SKM-1 treated with dmso at 0.1 percent for 144 hours (cell line): ENCODE results near the gene ZEB1.
"Not testable (repeated sequence)": the region's sequence is repeated elsewhere in the genome, so short reads cannot be mapped to it uniquely, and the experiment has no call there.

Source experiments
- DNase-seq: peaks from one replicate; lab custom pipeline; 2025; ENCODE audit not compliant: unreplicated experiment; lab: John Stamatoyannopoulos, UW

ZEB1 gene

GRCh38 chr10:31364238-31364637, 45.2 kb downstream of the ZEB1 start:
- DNase-seq: not testable (repeated sequence)

- no peak for DNase-seq
Measured at GRCh38 chr10:31366703-31367102, 47.7 kb downstream of the ZEB1 start.

GRCh38 chr10:31368724-31369123, 49.7 kb downstream of the ZEB1 start:
- DNase-seq: no peak

- DNase-seq: no peak
Measured at GRCh38 chr10:31372439-31372838, 53.4 kb downstream of the ZEB1 start.

GRCh38 chr10:31374146-31374696, 55.2 kb downstream of the ZEB1 start:
- no peak for DNase-seq

GRCh38 chr10:31381171-31381570, 62.2 kb downstream of the ZEB1 start:
- no peak for DNase-seq

GRCh38 chr10:31381766-31382316, 62.8 kb downstream of the ZEB1 start:
- no peak for DNase-seq

- DNase-seq: no peak
Measured at GRCh38 chr10:31383810-31384588, 65.0 kb downstream of the ZEB1 start.

GRCh38 chr10:31384589-31384949, 65.6 kb downstream of the ZEB1 start:
- DNase-seq: no peak

- DNase-seq: no peak
Measured at GRCh38 chr10:31390804-31391203, 71.8 kb downstream of the ZEB1 start.

- DNase-seq: no peak
Measured at GRCh38 chr10:31393844-31394243, 74.8 kb downstream of the ZEB1 start.

- no peak for DNase-seq
Measured at GRCh38 chr10:31395695-31396094, 76.7 kb downstream of the ZEB1 start.

GRCh38 chr10:31396376-31396775, 77.4 kb downstream of the ZEB1 start:
- DNase-seq: no peak

- DNase-seq: no peak
Measured at GRCh38 chr10:31397852-31398251, 78.8 kb downstream of the ZEB1 start.

GRCh38 chr10:31399171-31399570, 80.2 kb downstream of the ZEB1 start:
- no peak for DNase-seq

- no peak for DNase-seq
Measured at GRCh38 chr10:31399631-31400030, 80.6 kb downstream of the ZEB1 start.

- DNase-seq: no peak
Measured at GRCh38 chr10:31401287-31401686, 82.3 kb downstream of the ZEB1 start.

- DNase-seq: no peak
Measured at GRCh38 chr10:31404640-31405039, 85.6 kb downstream of the ZEB1 start.

GRCh38 chr10:31405829-31406228, 86.8 kb downstream of the ZEB1 start:
- not testable (repeated sequence) for DNase-seq

GRCh38 chr10:31412397-31412796, 93.4 kb downstream of the ZEB1 start:
- not testable (repeated sequence) for DNase-seq

GRCh38 chr10:31413325-31413724, 94.3 kb downstream of the ZEB1 start:
- DNase-seq: no peak

GRCh38 chr10:31418481-31418880, 99.5 kb downstream of the ZEB1 start:
- no peak for DNase-seq
